Prostate gland (tissue), 2 donors: ENCODE results near the gene KCNK15. TPM values are rescaled to one million over a fixed set of nuclear protein-coding genes. Genes with fewer than 3 reads are reported as not detected.

Experiments
- DNase-seq: peaks from one replicate; pipeline ENCODE4 v3.0.0-alpha.2; 2019; ENCODE audit warnings: low spot score
- H3K27ac ChIP-seq, 2 donors: fragments of 200-600 bp; sonication (generic); 2 replicates each; pipeline ENCODE4 v1.5.1; 2017 to 2019
- H3K27me3 ChIP-seq: fragments of 200-600 bp; sonication (generic); replicated peaks from 2 replicates; pipeline ENCODE4 v1.5.1; 2019; ENCODE audit not compliant: insufficient read depth
- H3K36me3 ChIP-seq, 2 donors: fragments of 200-600 bp; sonication (generic); 1 replicate in 1 of 2; 2 replicates in 1 of 2; pipeline versions ENCODE4 v1.5.1 to v1.8.1; 2017 to 2019
- H3K4me1 ChIP-seq: fragments of 200-600 bp; sonication (generic); replicated peaks from 2 replicates; pipeline ENCODE4 v1.5.1; 2019
- H3K4me3 ChIP-seq, 2 donors: fragments of 200-600 bp; sonication (generic); 2 replicates each; pipeline ENCODE4 v1.5.1; 2017 to 2019
- H3K9me3 ChIP-seq: fragments of 200-600 bp; sonication (generic); 2 replicates; pipeline ENCODE4 v1.5.1; 2017
- CTCF ChIP-seq, 4 experiments: fragments of 200-600 bp in 2 of 4; fragments of 450-650 bp in 2 of 4; sonication (generic) in 2 of 4; IDR thresholded peaks; 1 replicate in 3 of 4; 2 replicates in 1 of 4; pipeline ENCODE4 v1.5.1; 2016 to 2019; ENCODE audit warnings: antibody characterized with exemption in 4 of 4, mild to moderate bottlenecking in 2 of 4, moderate library complexity in 2 of 4
- POLR2A ChIP-seq: fragments of 450-650 bp; IDR thresholded peaks from one replicate; pipeline ENCODE4 v1.6.1; 2016; ENCODE audit warnings: antibody characterized with exemption, mild to moderate bottlenecking
- POLR2AphosphoS5 ChIP-seq: sonication (generic); formaldehyde crosslinking; IDR thresholded peaks from one replicate; pipeline ENCODE4 v1.6.1; 2017; ENCODE audit warnings: antibody characterized with exemption
- WGBS: methylation state at CpG from one replicate; pipeline ENCODE4 v1.1.5; 2018; 5-methylcytosine and 5-hydroxymethylcytosine counted together
- intact Hi-C: fragments of 100-400 bp; cut with DNase I; formaldehyde crosslinking; loops from one replicate; pipeline ENCODE4 v1.14.2; 2022
- total RNA-seq, 2 donors: library from RNA; depleted of rRNA; stranded (reverse); fragments of >200 nt; gene quantifications; one replicate each; pipeline ENCODE4 v1.1.0, GENCODE V29; 2016

The KCNK15 gene
- total RNA-seq, 2 donors from 2014 or later: 1.5 to 16.1 TPM

GRCh38 chr20:44746367-44747165 is 901 bp downstream of the KCNK15 start:
- Histone ChIP-seq H3K36me3 (no peaks in the 10 kb centered on the region), H3K27me3 (no peaks in the 10 kb centered on the region), H3K9me3 (no peaks in the 10 kb centered on the region), H3K4me1 (no peaks in the 10 kb centered on the region), H3K4me3 (peak overlapping the region; percentile 32 to 38), H3K27ac (no peak overlapping the region)
- intact Hi-C loops: loop anchor here (2.0 to 5.0 kb wide), 2 partner anchors 61 to 120 kb away; no protein-coding TSS in a partner anchor
- WGBS: 23% methylated on average over 11 of the region's 12 CpGs
- TF ChIP-seq CTCF (IDR thresholded peaks at IDR 0.05) (no peak), POLR2A (no peak)
- DNase-seq: no peak

GRCh38 chr20:44747166-44748004 is 1.7 kb downstream of the KCNK15 start:
- Histone ChIP-seq H3K4me1 (no peaks in the 10 kb centered on the region), H3K4me3 (no peak overlapping the region), H3K27ac (no peak overlapping the region), H3K9me3 (no peaks in the 10 kb centered on the region), H3K27me3 (no peaks in the 10 kb centered on the region), H3K36me3 (no peaks in the 10 kb centered on the region)
- intact Hi-C loops: loop anchor here (2.0 to 5.0 kb wide), 2 partner anchors 60 to 119 kb away; no protein-coding TSS in a partner anchor
- peak; percentile 71 for DNase-seq
- TF ChIP-seq CTCF (IDR thresholded peaks at IDR 0.05): peak in 3 of 4 experiments; percentile 61 to 71 (median 66)
- TF ChIP-seq POLR2AphosphoS5: peak; percentile 16
- no peak for TF ChIP-seq POLR2A
- 17% methylated on average over 5 of the region's 5 CpGs for WGBS

- Histone ChIP-seq H3K4me1 (no peaks in the 10 kb centered on the region), H3K36me3 (no peaks in the 10 kb centered on the region), H3K9me3 (no peaks in the 10 kb centered on the region), H3K27me3 (no peaks in the 10 kb centered on the region), H3K27ac (no peak overlapping the region), H3K4me3 (no peak overlapping the region)
- DNase-seq: no peak
- intact Hi-C loops: loop anchor here (5.0 kb wide), 1 partner anchor 59 kb away; no protein-coding TSS in a partner anchor
- WGBS: 71% methylated on average over 3 of the region's 3 CpGs
- no peak for TF ChIP-seq CTCF (IDR thresholded peaks at IDR 0.05)
- no peak for TF ChIP-seq POLR2A
- no peak for TF ChIP-seq POLR2AphosphoS5
Observed at GRCh38 chr20:44748005-44748370, 2.3 kb downstream of the KCNK15 start.

- Histone ChIP-seq H3K27me3 (no peaks in the 10 kb centered on the region), H3K36me3 (no peaks in the 10 kb centered on the region), H3K4me3 (no peak overlapping the region), H3K27ac (no peak overlapping the region), H3K4me1 (no peaks in the 10 kb centered on the region), H3K9me3 (no peaks in the 10 kb centered on the region)
- 57% methylated on average over 58 of the region's 73 CpGs for WGBS
- intact Hi-C loops: loop anchor here (1.0 kb wide), 1 partner anchor 118 kb away; no protein-coding TSS in a partner anchor
- TF ChIP-seq CTCF (IDR thresholded peaks at IDR 0.05): peak in 1 of 4 experiments; percentile 16
- no peak for TF ChIP-seq POLR2A
- TF ChIP-seq POLR2AphosphoS5: no peak
- no peak for DNase-seq
Observed at GRCh38 chr20:44750081-44750805, 4.6 kb downstream of the KCNK15 start.
